HG02588 (cell line): ENCODE data around the gene TBCE.
"Not testable (repeated sequence)": the region's sequence is repeated elsewhere in the genome, so short reads cannot be mapped to it uniquely, and the experiment has no call there.

Experiments used
- ATAC-seq: cut with Tn5 transposase; IDR thresholded peaks from one replicate; pipeline ENCODE4 v1.9.1; 2021; ENCODE audit warnings: mild to moderate bottlenecking, moderate library complexity; ENCODE audit not compliant: unreplicated experiment

TBCE gene

GRCh38 chr1:235450886-235451483, 83.8 kb downstream of the TBCE start:
- ATAC-seq: no peak

- ATAC-seq: no peak
These were observed 86.8 kb downstream of the TBCE start for GRCh38 chr1:235454021-235454420.

- ATAC-seq: no peak
These were observed 87.9 kb downstream of the TBCE start for GRCh38 chr1:235455097-235455496.

- ATAC-seq: no peak
These were observed 88.6 kb downstream of the TBCE start for GRCh38 chr1:235455823-235456222.

- ATAC-seq: not testable (repeated sequence)
These were observed 90.6 kb downstream of the TBCE start for GRCh38 chr1:235457856-235458255.

- ATAC-seq: no peak
These were observed 93.5 kb downstream of the TBCE start for GRCh38 chr1:235460770-235461169.

GRCh38 chr1:235461954-235462353, 94.7 kb downstream of the TBCE start:
- ATAC-seq: no peak

- ATAC-seq: not testable (repeated sequence)
These were observed 95.6 kb downstream of the TBCE start for GRCh38 chr1:235462832-235463231.

- no peak for ATAC-seq
These were observed 97.8 kb downstream of the TBCE start for GRCh38 chr1:235465066-235465465.

- ATAC-seq: no peak
These were observed 100.8 kb downstream of the TBCE start for GRCh38 chr1:235468004-235468403.

GRCh38 chr1:235468970-235469369, 101.7 kb downstream of the TBCE start:
- ATAC-seq: no peak

GRCh38 chr1:235469897-235470296, 102.7 kb downstream of the TBCE start:
- ATAC-seq: not testable (repeated sequence)

GRCh38 chr1:235470741-235471439, 103.7 kb downstream of the TBCE start:
- ATAC-seq: no peak

- no peak for ATAC-seq
These were observed 106.6 kb downstream of the TBCE start for GRCh38 chr1:235473806-235474205.

- ATAC-seq: no peak
These were observed 115.9 kb downstream of the TBCE start for GRCh38 chr1:235483090-235483489.

GRCh38 chr1:235485558-235485957, 118.3 kb downstream of the TBCE start:
- no peak for ATAC-seq

- ATAC-seq: no peak
These were observed 119.1 kb downstream of the TBCE start for GRCh38 chr1:235486321-235486720.

- ATAC-seq: no peak
These were observed 124.4 kb downstream of the TBCE start for GRCh38 chr1:235491644-235492043.

GRCh38 chr1:235494531-235494930, 127.3 kb downstream of the TBCE start:
- ATAC-seq: no peak

- no peak for ATAC-seq
These were observed 127.8 kb downstream of the TBCE start for GRCh38 chr1:235495030-235495429.

- no peak for ATAC-seq
These were observed 128.3 kb downstream of the TBCE start for GRCh38 chr1:235495551-235495950.

GRCh38 chr1:235500971-235501540, 133.8 kb downstream of the TBCE start:
- ATAC-seq: no peak
